Choroid plexus epithelial cell (primary cell): ENCODE data around the gene JPH3.
A peak's percentile ranks its signal among the peaks of the same experiment; 100 is the strongest.
"Not testable (repeated sequence)": the region's sequence is repeated elsewhere in the genome, so short reads cannot be mapped to it uniquely, and the experiment has no call there.

Source experiments
- DNase-seq: peaks from one replicate; pipeline ENCODE4 v3.0.0-alpha.2; 2010; ENCODE audit warnings: low read depth
- H3K4me3 ChIP-seq: 2 replicates; pipeline ENCODE4 v1.5.1; 2011; ENCODE audit warnings: low read depth, mild to moderate bottlenecking, control low read depth, low read length, moderate library complexity
- CTCF ChIP-seq: conservative IDR thresholded peaks from 2 replicates; pipeline ENCODE4 v1.5.1; 2011; ENCODE audit warnings: low read depth, mild to moderate bottlenecking, control low read depth, inconsistent platforms, low read length, moderate library complexity

The JPH3 gene

GRCh38 chr16:87722590-87723225, 120.4 kb downstream of the JPH3 start:
- H3K4me3 ChIP-seq, result no peak overlapping the region
- DNase-seq, result no peak
- no peak for TF ChIP-seq CTCF

- H3K4me3 ChIP-seq, result no peak overlapping the region
- TF ChIP-seq CTCF, result no peak
- DNase-seq, result peak; percentile 88
Measured at GRCh38 chr16:87723226-87723623, 120.9 kb downstream of the JPH3 start.

DNA sequence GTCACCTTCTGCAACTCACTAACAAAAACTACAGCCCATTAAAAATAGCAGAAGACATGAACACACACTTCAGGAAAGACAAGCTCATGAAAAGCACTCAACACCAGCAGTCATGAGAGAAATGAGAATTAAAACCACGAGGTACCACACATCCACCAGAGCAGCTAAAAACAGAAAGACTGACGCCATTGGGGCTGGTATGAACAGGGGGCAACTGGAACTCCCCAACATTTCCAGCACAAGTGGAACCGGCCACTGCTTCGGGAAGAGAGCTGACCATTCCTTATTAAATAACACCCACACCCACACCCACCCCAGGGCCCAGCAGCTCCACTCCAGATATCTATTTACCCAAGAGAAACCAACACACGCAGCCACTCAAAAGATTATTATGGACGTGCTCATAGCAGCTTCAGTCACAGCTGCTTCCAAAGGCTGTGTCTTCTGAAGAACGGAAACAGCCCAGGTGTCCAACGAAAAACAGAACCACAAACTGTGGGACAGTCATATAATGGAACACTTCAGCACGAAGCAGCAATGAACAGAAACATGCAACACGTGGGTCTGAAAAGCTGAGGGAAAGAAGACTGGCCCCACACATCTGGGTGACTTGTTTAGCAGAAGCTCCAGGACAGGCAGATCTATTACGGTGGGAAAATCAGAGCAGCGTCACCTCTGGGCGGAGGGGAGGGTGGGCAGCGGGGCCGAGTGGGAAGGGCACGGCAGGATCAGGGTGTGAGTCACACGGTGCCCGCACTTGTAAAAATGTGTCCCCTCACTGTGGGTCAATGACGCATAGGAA, 122.4 kb downstream of the JPH3 start:
- H3K4me3 ChIP-seq, result no peak overlapping the region
- no peak for DNase-seq
- TF ChIP-seq CTCF, result no peak

DNA sequence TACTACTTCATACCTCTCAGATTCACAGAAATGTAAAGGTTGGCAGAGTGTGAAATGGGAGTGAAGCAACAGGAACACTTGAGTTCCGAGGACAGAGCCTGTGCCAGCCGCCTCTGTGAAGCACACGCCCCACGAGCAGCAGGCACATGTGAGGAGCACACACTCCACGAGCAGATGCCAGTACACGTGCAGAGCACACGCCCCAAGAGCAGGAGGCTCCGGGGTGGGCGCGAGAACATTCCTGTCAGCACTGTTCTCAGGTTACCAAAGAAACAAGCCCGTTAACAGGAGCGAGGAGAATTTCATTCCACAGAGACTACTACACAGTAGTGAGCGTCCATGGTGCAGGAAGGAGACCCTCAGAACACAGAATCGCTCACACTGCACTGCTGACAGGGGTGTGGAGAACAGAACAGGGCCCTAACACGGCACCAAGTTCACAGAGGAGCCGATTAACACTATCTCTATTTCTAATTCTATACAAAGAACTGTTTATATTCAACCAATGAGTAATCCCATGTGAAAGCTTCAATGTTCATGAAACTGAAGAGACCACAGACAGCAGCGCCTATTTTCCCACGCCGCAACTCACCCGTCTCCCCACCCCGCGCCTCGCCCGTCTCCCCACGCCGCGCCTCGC, 123.4 kb downstream of the JPH3 start:
- peak; percentile 91 for DNase-seq
- no peak for TF ChIP-seq CTCF
- no peak overlapping the region for H3K4me3 ChIP-seq

DNA sequence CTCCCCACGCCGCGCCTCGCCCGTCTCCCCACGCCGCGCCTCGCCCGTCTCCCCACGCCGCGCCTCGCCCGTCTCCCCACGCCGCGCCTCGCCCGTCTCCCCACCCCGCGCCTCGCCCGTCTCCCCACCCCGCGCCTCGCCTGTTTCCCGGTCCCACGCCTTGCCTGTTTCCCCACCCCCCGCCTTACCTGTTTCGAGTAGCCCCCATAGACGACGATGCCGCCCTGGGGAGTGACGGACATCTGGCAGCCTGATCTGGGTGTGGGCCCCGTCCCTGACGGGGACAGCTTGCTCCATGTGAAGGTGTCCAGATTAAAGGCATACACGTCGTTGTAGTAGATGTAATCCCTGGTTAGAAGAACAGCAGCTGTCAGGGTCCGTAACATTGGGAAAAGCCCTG, 124.3 kb downstream of the JPH3 start:
- DNase-seq, H3K4me3 ChIP-seq: not testable (repeated sequence)

DNA sequence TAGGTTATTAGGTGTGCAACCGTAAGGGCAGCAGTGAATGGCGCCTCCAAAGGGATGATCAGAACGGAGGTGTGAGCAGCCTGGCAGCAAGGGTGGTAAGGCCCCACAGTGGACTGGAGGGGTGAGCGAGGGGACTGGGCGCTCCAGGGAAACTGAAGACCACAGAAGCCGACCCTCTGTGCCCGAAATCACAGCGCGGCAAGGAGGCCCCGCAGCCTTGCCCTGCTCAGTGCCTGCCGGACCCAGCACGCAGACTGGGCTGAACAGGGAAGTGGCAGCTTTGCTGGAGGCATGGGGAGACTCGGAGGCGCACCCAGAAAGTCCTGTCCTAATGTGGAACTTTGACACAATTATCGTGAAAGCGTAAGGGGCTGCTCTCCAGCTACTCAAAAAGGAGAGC, 125.0 kb downstream of the JPH3 start:
- no peak overlapping the region for H3K4me3 ChIP-seq
- no peak for DNase-seq
- no peak for TF ChIP-seq CTCF

DNA sequence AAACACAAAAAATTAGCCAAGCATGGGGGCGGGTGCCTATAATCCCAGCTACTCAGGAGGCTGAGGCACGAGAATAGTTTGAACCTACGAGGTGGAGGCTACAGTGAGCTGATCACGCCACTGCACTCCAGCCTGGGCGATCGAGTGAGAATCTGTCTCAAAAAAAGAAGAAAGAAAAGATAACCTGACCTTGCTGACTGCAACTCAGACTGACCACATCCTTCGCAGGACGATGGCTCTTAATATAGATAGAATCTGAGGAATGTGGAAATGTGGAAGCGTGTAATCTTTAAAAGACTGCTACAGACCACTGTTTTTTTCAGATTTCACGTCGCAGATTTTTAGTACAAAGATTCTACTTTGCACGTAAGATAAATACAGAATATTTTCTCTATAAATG, 125.7 kb downstream of the JPH3 start:
- no peak overlapping the region for H3K4me3 ChIP-seq
- no peak for TF ChIP-seq CTCF
- peak; percentile 74 for DNase-seq
